ENCODE data around the gene BIRC2. TPM values are rescaled to one million over a fixed set of nuclear protein-coding genes. Genes with fewer than 3 reads are reported as not detected.

BIRC2 gene
- total and polyA plus RNA-seq, 2 experiments from 2014 or later = 15.3 to 25.2 TPM

GRCh38 chr11:102331341-102331740, 15.7 kb upstream of the BIRC2 start:
- no peak for TF ChIP-seq STAT1 (IDR thresholded peaks at IDR 0.05; ENCODE audit: unreplicated experiment)
- TF ChIP-seq JUNB (IDR thresholded peaks at IDR 0.05; ENCODE audit: unreplicated experiment) = no peak
- no peak for TF ChIP-seq ETS1 (IDR thresholded peaks at IDR 0.05)
- no peak for TF ChIP-seq CREB1 (CRISPR knock-in tag; IDR thresholded peaks at IDR 0.05; ENCODE audit: low read depth)
- no peak for TF ChIP-seq ZNF331 (CRISPR knock-in tag; IDR thresholded peaks at IDR 0.05; ENCODE audit: low read depth)
- TF ChIP-seq EZH2phosphoT487 (IDR thresholded peaks at IDR 0.05; ENCODE audit: unreplicated experiment) = no peak
- TF ChIP-seq REST (IDR thresholded peaks at IDR 0.05; ENCODE audit: unreplicated experiment) = no peak
- no peak for TF ChIP-seq NANOG (IDR thresholded peaks at IDR 0.05; ENCODE audit: borderline replicate concordance)
- TF ChIP-seq POLR2AphosphoS5 (IDR thresholded peaks at IDR 0.05; ENCODE audit: low read depth) = no peak
- TF ChIP-seq CTCF (conservative IDR thresholded peaks at IDR 0.05; ENCODE audit: low read depth in 2 of 2) = no peak
- no peak for TF ChIP-seq ZNF462 (CRISPR knock-in tag; IDR thresholded peaks at IDR 0.05)
- no peak for TF ChIP-seq EZH2 (IDR thresholded peaks at IDR 0.05; ENCODE audit: low read depth, unreplicated experiment)
- TF ChIP-seq ZNF114 (CRISPR knock-in tag; IDR thresholded peaks at IDR 0.05) = no peak
- Mint-ChIP-seq H3K27me3 (ENCODE audit: insufficient read depth, low read depth, poor library complexity) (peaks cover 2% of the 10 kb centered on the region), H3K27ac (no peak overlapping the region), H3K4me1 (no peaks in the 10 kb centered on the region), H3K4me3 (no peak overlapping the region), H3K36me3 (ENCODE audit: low read depth) (no peaks in the 10 kb centered on the region), H3K9me3 (no peaks in the 10 kb centered on the region)
- DNase-seq (ENCODE audit: low spot score) (no peak), ATAC-seq (no peak)
- H3K27ac ChIP-seq (ENCODE audit: low read depth) = no peak overlapping the region
- H2AFZ ChIP-seq = no peak overlapping the region
- H3K4me2 ChIP-seq = no peak overlapping the region
- H3K27me3 ChIP-seq (ENCODE audit: insufficient read depth) = no peaks in the 10 kb centered on the region
- no peak overlapping the region for H3K4me3 ChIP-seq
- H3F3A ChIP-seq (replicated peaks; ENCODE audit: low read depth) = no peaks in the 10 kb centered on the region
- H3K36me3 ChIP-seq (ENCODE audit: insufficient read depth) = no peaks in the 10 kb centered on the region
- H3K9me2 ChIP-seq (ENCODE audit: insufficient read depth) = no peaks in the 10 kb centered on the region
- H3K79me2 ChIP-seq (replicated peaks; ENCODE audit: insufficient read depth) = no peaks in the 10 kb centered on the region
- no peaks in the 10 kb centered on the region for H4K20me1 ChIP-seq (replicated peaks; ENCODE audit: insufficient read depth)
- H3K4me1 ChIP-seq (ENCODE audit: insufficient read depth) = no peaks in the 10 kb centered on the region

Data from GM23338 (cell line).